K562 (cell line): ENCODE results near the gene SIGLEC1. TPM values are rescaled to one million over a fixed set of nuclear protein-coding genes. Genes with fewer than 3 reads are reported as not detected.

Experiments
- CTBP1 ChIP-seq: fragments of 450-650 bp; IDR thresholded peaks from 2 replicates; pipeline ENCODE4 v1.6.1; 2016; ENCODE audit warnings: borderline replicate concordance
- DIDO1 ChIP-seq: fragments of 450-650 bp; IDR thresholded peaks from 2 replicates; pipeline ENCODE4 v1.6.1; 2016; ENCODE audit warnings: low read depth, missing biosample characterization, missing genetic modification characterization
- IFI16 ChIP-seq: fragments of 250-450 bp; sonication (Bioruptor Pico); IDR thresholded peaks from 2 replicates; pipeline ENCODE4 v2.1.2; 2022; ENCODE audit warnings: mild to moderate bottlenecking, inconsistent platforms
- LARP7 ChIP-seq: fragments of 450-650 bp; IDR thresholded peaks from 2 replicates; pipeline ENCODE4 v1.6.1; 2016
- LCOR ChIP-seq: sonication (generic); formaldehyde crosslinking; IDR thresholded peaks from 2 replicates; pipeline ENCODE4 v1.8.0; 2022; ENCODE audit warnings: mild to moderate bottlenecking, missing genetic modification reagents
- MAX ChIP-seq: sonication (generic); formaldehyde crosslinking; IDR thresholded peaks from 2 replicates; pipeline ENCODE4 v1.9.0; 2022; ENCODE audit warnings: mild to moderate bottlenecking, missing genetic modification reagents
- NFXL1 ChIP-seq: fragments of 450-650 bp; formaldehyde crosslinking; IDR thresholded peaks from 2 replicates; pipeline ENCODE4 v1.4.0; 2021; ENCODE audit warnings: mild to moderate bottlenecking
- TFAP4 ChIP-seq: sonication (generic); formaldehyde crosslinking; IDR thresholded peaks from 2 replicates; pipeline ENCODE4 v1.8.0; 2022; ENCODE audit warnings: missing genetic modification reagents, mild to moderate bottlenecking, moderate library complexity, borderline replicate concordance
- U2AF2 ChIP-seq: fragments of 200-400 bp; formaldehyde crosslinking; optimal IDR thresholded peaks from 2 replicates; pipeline ENCODE3; 2017; ENCODE audit warnings: low read depth, mild to moderate bottlenecking, low read length
- UBTF ChIP-seq, 2 experiments: IDR thresholded peaks; 2 replicates each; pipeline ENCODE4 v1.6.1; 2012; ENCODE audit warnings: improper control_type of control experiment in 2 of 2, low read depth in 2 of 2, low read length in 2 of 2, borderline replicate concordance in 1 of 2
- XRCC4 ChIP-seq: IDR thresholded peaks from one replicate; pipeline ENCODE4 v1.6.1; 2011; ENCODE audit not compliant: insufficient read depth, insufficient read length; ENCODE audit errors: extremely low read depth
- ZBTB11 ChIP-seq, 3 experiments: fragments of 200-800 bp in 1 of 3; fragments of 250-450 bp in 1 of 3; fragments of 450-650 bp in 1 of 3; sonication (Bioruptor Pico) in 1 of 3; sonication (Bioruptor generic) in 1 of 3; formaldehyde crosslinking in 1 of 3; IDR thresholded peaks; 2 replicates each; pipeline versions ENCODE4 v1.6.1 to v1.8.0; 2016 to 2022; ENCODE audit warnings: mild to moderate bottlenecking in 2 of 3, missing genetic modification characterization in 2 of 3, missing compliant biosample characterization in 1 of 3, moderate library complexity in 1 of 3
- ZFP91 ChIP-seq: sonication (generic); formaldehyde crosslinking; IDR thresholded peaks from 2 replicates; pipeline ENCODE4 v1.8.0; 2022; ENCODE audit warnings: mild to moderate bottlenecking, missing genetic modification reagents
- ZNF347 ChIP-seq: fragments of 450-650 bp; formaldehyde crosslinking; IDR thresholded peaks from 2 replicates; pipeline ENCODE4 v1.4.0; 2020; ENCODE audit warnings: low read depth, mild to moderate bottlenecking, moderate library complexity
- ZNF668 ChIP-seq: fragments of 250-450 bp; sonication (Bioruptor Pico); IDR thresholded peaks from 2 replicates; pipeline ENCODE4 v1.8.0; 2022; ENCODE audit warnings: mild to moderate bottlenecking, inconsistent platforms
- polyA plus RNA-seq, 8 experiments: library from polyadenylated mRNA; depleted of rRNA in 4 of 8; stranded (reverse) in 5 of 8; unstranded in 3 of 8; fragments of >200 nt; fragmentation: Nextera tagmentation in 2 of 8; fragmentation: Illumina TruSeq in 1 of 8; extraction: Ambion mirVana in 2 of 8; extraction: Trizol in 1 of 8; gene quantifications; 2 replicates each; pipeline versions ENCODE4 v1.2.1 to v1.2.3, GENCODE V29; 2011 to 2014; ENCODE audit warnings: inconsistent platforms in 1 of 8, missing spikeins in 1 of 8
- total RNA-seq, 7 experiments: library from RNA; depleted of rRNA in 6 of 7; stranded (reverse); fragments of >200 nt in 6 of 7; fragmentation: Illumina TruSeq in 2 of 7; extraction: Trizol in 2 of 7; gene quantifications; 2 replicates each; pipeline versions ENCODE4 v1.2.1 to v1.2.3, GENCODE V29; 2011 to 2021; ENCODE audit warnings: low replicate concordance in 1 of 7

The SIGLEC1 gene
- total and polyA plus RNA-seq, 9 of the 15 experiments (the other 6 are each of a cell fraction or from before 2014, with no cell fraction given): 0.05 to 0.07 TPM; not detected in 7

- TF ChIP-seq MAX (CRISPR knock-in tag) (peak; percentile 11; the same call in 1 of the 2 replicates), LCOR (CRISPR knock-in tag) (no peak), ZNF347 (CRISPR knock-in tag) (no peak), TFAP4 (CRISPR knock-in tag) (peak; percentile 57; the same call in 1 of the 2 replicates), UBTF (IDR thresholded peaks at IDR 0.05; ENCODE audit: borderline replicate concordance in 1 of 2, low read depth in 2 of 2, low read length in 2 of 2) (no peak), ZBTB11 (CRISPR knock-in tag; IDR thresholded peaks at IDR 0.05) (no peak), ZFP91 (CRISPR knock-in tag) (no peak), IFI16 (CRISPR knock-in tag) (no peak), LARP7 (no peak), U2AF2 (no peak), DIDO1 (tag) (no peak), CTBP1 (0 out of 2 replicates have a peak, but pooled peaks have one; percentile 32), ZNF668 (CRISPR knock-in tag) (no peak), XRCC4 (no peak), NFXL1 (CRISPR knock-in tag) (no peak)
Observed at GRCh38 chr20:3744806-3745685, 32.6 kb upstream of the SIGLEC1 start (continued).
